ENCODE results near the gene MICAL3.

Gene MICAL3

GRCh38 chr22:17822087-17822486 is 202.3 kb downstream of the MICAL3 start:
- no peak for ATAC-seq
- TF ChIP-seq CSDC2 (CRISPR knock-in tag; IDR thresholded peaks at IDR 0.05) (no peak), TCF4 (CRISPR knock-in tag; IDR thresholded peaks at IDR 0.05; ENCODE audit: borderline replicate concordance) (no peak), ZFP3 (CRISPR knock-in tag; IDR thresholded peaks at IDR 0.05) (no peak), PPARA (CRISPR knock-in tag; IDR thresholded peaks at IDR 0.05; ENCODE audit: borderline replicate concordance) (no peak), BACH2 (CRISPR knock-in tag; IDR thresholded peaks at IDR 0.05; ENCODE audit: borderline replicate concordance) (no peak)

- TF ChIP-seq BACH2 (CRISPR knock-in tag; IDR thresholded peaks at IDR 0.05; ENCODE audit: borderline replicate concordance) (no peak), CSDC2 (CRISPR knock-in tag; IDR thresholded peaks at IDR 0.05) (no peak), TCF4 (CRISPR knock-in tag; IDR thresholded peaks at IDR 0.05; ENCODE audit: borderline replicate concordance) (no peak), RARB (CRISPR knock-in tag; IDR thresholded peaks at IDR 0.05) (no peak), ZFP30 (CRISPR knock-in tag; IDR thresholded peaks at IDR 0.05) (no peak), ZC3H10 (CRISPR knock-in tag; IDR thresholded peaks at IDR 0.05) (no peak), ARNTL (CRISPR knock-in tag; IDR thresholded peaks at IDR 0.05; ENCODE audit: borderline replicate concordance, low read depth) (no peak)
- TF ChIP-seq, protein P1, sequence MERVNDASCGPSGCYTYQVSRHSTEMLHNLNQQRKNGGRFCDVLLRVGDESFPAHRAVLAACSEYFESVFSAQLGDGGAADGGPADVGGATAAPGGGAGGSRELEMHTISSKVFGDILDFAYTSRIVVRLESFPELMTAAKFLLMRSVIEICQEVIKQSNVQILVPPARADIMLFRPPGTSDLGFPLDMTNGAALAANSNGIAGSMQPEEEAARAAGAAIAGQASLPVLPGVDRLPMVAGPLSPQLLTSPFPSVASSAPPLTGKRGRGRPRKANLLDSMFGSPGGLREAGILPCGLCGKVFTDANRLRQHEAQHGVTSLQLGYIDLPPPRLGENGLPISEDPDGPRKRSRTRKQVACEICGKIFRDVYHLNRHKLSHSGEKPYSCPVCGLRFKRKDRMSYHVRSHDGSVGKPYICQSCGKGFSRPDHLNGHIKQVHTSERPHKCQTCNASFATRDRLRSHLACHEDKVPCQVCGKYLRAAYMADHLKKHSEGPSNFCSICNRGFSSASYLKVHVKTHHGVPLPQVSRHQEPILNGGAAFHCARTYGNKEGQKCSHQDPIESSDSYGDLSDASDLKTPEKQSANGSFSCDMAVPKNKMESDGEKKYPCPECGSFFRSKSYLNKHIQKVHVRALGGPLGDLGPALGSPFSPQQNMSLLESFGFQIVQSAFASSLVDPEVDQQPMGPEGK (CRISPR knock-in tag; IDR thresholded peaks at IDR 0.05; ENCODE audit: borderline replicate concordance): no peak
- TF ChIP-seq, protein P2, sequence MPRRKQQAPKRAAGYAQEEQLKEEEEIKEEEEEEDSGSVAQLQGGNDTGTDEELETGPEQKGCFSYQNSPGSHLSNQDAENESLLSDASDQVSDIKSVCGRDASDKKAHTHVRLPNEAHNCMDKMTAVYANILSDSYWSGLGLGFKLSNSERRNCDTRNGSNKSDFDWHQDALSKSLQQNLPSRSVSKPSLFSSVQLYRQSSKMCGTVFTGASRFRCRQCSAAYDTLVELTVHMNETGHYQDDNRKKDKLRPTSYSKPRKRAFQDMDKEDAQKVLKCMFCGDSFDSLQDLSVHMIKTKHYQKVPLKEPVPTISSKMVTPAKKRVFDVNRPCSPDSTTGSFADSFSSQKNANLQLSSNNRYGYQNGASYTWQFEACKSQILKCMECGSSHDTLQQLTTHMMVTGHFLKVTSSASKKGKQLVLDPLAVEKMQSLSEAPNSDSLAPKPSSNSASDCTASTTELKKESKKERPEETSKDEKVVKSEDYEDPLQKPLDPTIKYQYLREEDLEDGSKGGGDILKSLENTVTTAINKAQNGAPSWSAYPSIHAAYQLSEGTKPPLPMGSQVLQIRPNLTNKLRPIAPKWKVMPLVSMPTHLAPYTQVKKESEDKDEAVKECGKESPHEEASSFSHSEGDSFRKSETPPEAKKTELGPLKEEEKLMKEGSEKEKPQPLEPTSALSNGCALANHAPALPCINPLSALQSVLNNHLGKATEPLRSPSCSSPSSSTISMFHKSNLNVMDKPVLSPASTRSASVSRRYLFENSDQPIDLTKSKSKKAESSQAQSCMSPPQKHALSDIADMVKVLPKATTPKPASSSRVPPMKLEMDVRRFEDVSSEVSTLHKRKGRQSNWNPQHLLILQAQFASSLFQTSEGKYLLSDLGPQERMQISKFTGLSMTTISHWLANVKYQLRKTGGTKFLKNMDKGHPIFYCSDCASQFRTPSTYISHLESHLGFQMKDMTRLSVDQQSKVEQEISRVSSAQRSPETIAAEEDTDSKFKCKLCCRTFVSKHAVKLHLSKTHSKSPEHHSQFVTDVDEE (CRISPR knock-in tag; IDR thresholded peaks at IDR 0.05): no peak
- ATAC-seq: no peak
These were observed 203.4 kb downstream of the MICAL3 start for GRCh38 chr22:17820879-17821439.

DNA sequence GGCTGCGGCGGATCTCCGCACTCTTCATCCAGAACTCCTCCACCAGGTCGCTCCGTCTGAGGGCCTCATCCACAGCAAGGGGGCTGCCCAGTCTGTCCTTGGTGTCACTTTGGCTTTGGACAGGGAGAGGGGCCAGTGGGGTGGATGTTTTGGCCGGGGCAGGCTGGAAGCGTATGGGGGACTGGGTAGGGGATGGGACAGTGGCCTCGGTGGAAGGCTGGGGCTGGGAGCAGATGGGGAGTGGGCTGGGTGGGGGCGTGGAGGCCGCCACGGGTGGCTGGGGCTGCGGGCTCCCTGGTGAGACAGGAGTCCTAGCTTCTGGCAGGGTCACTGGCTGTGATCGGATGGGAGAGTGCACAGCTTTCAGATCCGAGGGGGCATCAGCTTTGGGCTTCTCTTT is 205.7 kb downstream of the MICAL3 start:
- TF ChIP-seq TCF4 (CRISPR knock-in tag; IDR thresholded peaks at IDR 0.05; ENCODE audit: borderline replicate concordance) (no peak), GLIS3 (CRISPR knock-in tag; IDR thresholded peaks at IDR 0.05) (no peak), ZNF565 (CRISPR knock-in tag; conservative IDR thresholded peaks at IDR 0.05; ENCODE audit: low read depth) (no peak), CSRNP3 (CRISPR knock-in tag; IDR thresholded peaks at IDR 0.05) (no peak), ISL1 (CRISPR knock-in tag; IDR thresholded peaks at IDR 0.05) (no peak)
- ATAC-seq: no peak

DNA sequence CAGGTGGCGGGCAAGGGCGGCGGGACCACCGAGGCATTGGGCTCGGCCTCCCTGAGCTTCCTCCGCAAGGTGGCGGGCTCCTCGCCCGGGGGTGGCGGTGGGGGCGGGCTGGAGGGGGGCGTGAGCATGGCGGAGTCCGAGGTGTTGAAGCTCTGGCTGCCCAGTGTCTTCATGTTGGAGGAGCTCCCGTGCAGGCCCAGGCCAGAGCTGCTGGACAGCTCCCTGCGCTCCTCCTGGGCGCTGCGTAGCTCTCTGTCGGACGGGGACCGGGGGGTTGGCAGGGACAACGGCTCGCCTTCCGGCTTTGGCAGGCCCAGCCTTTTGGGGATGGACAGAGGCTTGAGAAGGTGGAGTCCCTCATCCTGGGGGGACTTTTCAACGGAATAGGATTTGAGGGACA is 206.2 kb downstream of the MICAL3 start:
- TF ChIP-seq CSRNP3 (CRISPR knock-in tag; IDR thresholded peaks at IDR 0.05): no peak
- ATAC-seq: no peak

DNA sequence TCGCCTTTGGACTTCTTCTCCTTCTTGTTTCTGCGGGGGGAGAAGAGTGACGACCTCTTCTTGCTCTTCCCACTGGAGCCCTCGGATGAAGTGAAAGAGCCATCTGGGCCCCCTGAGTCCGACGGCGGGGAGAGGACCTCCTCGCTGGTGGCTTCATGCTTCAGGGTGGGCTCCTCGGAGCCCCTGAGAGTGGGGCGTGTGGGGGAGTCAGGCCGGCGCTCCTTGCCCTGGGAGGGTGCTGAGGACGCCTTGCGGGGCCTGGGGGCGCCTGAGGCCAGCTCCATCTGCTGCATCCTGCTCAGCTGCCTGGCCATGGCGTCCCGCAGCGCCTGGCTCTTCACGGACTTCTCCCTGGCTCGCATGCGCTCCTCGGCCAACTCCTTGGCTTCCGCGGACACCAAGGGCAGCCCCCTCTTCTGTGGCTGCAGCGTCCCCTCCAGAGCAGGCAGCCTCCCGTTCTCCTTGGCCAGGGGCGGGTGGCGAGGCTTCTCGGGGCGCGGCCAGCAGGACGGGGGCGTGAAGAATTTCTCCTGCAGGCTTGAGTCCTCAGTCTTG is 206.8 kb downstream of the MICAL3 start:
- ATAC-seq: no peak
- no peak for TF ChIP-seq GLIS3 (CRISPR knock-in tag; IDR thresholded peaks at IDR 0.05)
- TF ChIP-seq ZFP30 (CRISPR knock-in tag; IDR thresholded peaks at IDR 0.05): no peak
- no peak for TF ChIP-seq ZNF8 (CRISPR knock-in tag; IDR thresholded peaks at IDR 0.05)
- TF ChIP-seq, protein P2 (CRISPR knock-in tag; IDR thresholded peaks at IDR 0.05): no peak
- TF ChIP-seq ESRRG (CRISPR knock-in tag; IDR thresholded peaks at IDR 0.05): no peak
- TF ChIP-seq CSRNP3 (CRISPR knock-in tag; IDR thresholded peaks at IDR 0.05): no peak
- TF ChIP-seq ZC3H10 (CRISPR knock-in tag; IDR thresholded peaks at IDR 0.05): no peak
- TF ChIP-seq ZFP3 (CRISPR knock-in tag; IDR thresholded peaks at IDR 0.05): no peak
- no peak for TF ChIP-seq OSR1 (CRISPR knock-in tag; IDR thresholded peaks at IDR 0.05)
- TF ChIP-seq ZNF565 (CRISPR knock-in tag; conservative IDR thresholded peaks at IDR 0.05; ENCODE audit: low read depth): no peak
- TF ChIP-seq ISL1 (CRISPR knock-in tag; IDR thresholded peaks at IDR 0.05): no peak
- TF ChIP-seq SNAI2 (CRISPR knock-in tag; IDR thresholded peaks at IDR 0.05): no peak
- TF ChIP-seq PPARA (CRISPR knock-in tag; IDR thresholded peaks at IDR 0.05; ENCODE audit: borderline replicate concordance): no peak
- TF ChIP-seq RARB (CRISPR knock-in tag; IDR thresholded peaks at IDR 0.05): no peak
- TF ChIP-seq ZNF70 (CRISPR knock-in tag; IDR thresholded peaks at IDR 0.05): no peak
- TF ChIP-seq BACH2 (CRISPR knock-in tag; IDR thresholded peaks at IDR 0.05; ENCODE audit: borderline replicate concordance): no peak
- no peak for TF ChIP-seq TOX (CRISPR knock-in tag; IDR thresholded peaks at IDR 0.05; ENCODE audit: borderline replicate concordance)
